ENCODE data around the gene ACOX2.

Gene ACOX2

GRCh38 chr3:58564456-58565160, 27.6 kb upstream of the ACOX2 start:
- Histone ChIP-seq H3K56ac (ENCODE audit: low read length) (no peak overlapping the region), H3K79me1 (ENCODE audit: low read length) (no peaks in the 10 kb centered on the region), H2BK120ac (ENCODE audit: low read depth, low read length) (no peak overlapping the region), H3K18ac (ENCODE audit: low read length) (no peak overlapping the region), H3K9ac (ENCODE audit: low read length) (no peak overlapping the region), H3K4ac (ENCODE audit: low read depth, low read length) (no peak overlapping the region), H2AK5ac (ENCODE audit: low read length) (no peak overlapping the region), H2BK5ac (ENCODE audit: low read length) (no peak overlapping the region), H3K27me3 (ENCODE audit: insufficient read depth, low read length, poor library complexity) (no peaks in the 10 kb centered on the region), H3K4me1 (ENCODE audit: control insufficient read depth, low read depth, low read length) (peaks cover 6% of the 10 kb centered on the region), H3K23ac (ENCODE audit: low read length) (no peak overlapping the region), H3K27ac (ENCODE audit: low read depth, low read length) (no peak overlapping the region), H4K8ac (ENCODE audit: low read depth, low read length) (no peak overlapping the region), H2BK15ac (replicated peaks; ENCODE audit: low read depth) (no peak overlapping the region), H3K79me2 (ENCODE audit: control insufficient read depth, insufficient read depth, low read length) (no peaks in the 10 kb centered on the region), H3K36me3 (ENCODE audit: control insufficient read depth, insufficient read depth, low read length) (no peaks in the 10 kb centered on the region), H3K4me2 (ENCODE audit: low read length) (no peak overlapping the region), H3K4me3 (ENCODE audit: low read length) (no peak overlapping the region), H4K5ac (ENCODE audit: low read length) (no peak overlapping the region)
- no CpG with 5 or more reads among the region's 13 CpGs for WGBS (ENCODE audit: extremely low coverage, insufficient coverage, low lambda C conversion rate)
- DNase-seq, result peak; percentile 55

- Histone ChIP-seq H3K79me2 (ENCODE audit: control insufficient read depth, insufficient read depth, low read length) (no peaks in the 10 kb centered on the region), H3K36me3 (ENCODE audit: control insufficient read depth, insufficient read depth, low read length) (no peaks in the 10 kb centered on the region)
Measured at GRCh38 chr3:58564054-58564453, 27.1 kb upstream of the ACOX2 start.

GRCh38 chr3:58563386-58564035, 26.5 kb upstream of the ACOX2 start:
- no peaks in the 10 kb centered on the region for H3K79me1 ChIP-seq (ENCODE audit: low read length)
- H3K23ac ChIP-seq (ENCODE audit: low read length), result no peak overlapping the region
- no peaks in the 10 kb centered on the region for H3K36me3 ChIP-seq (ENCODE audit: control insufficient read depth, insufficient read depth, low read length)
- H3K9ac ChIP-seq (ENCODE audit: low read length), result no peak overlapping the region
- H3K4ac ChIP-seq (ENCODE audit: low read depth, low read length), result no peak overlapping the region
- no peak overlapping the region for H3K4me2 ChIP-seq (ENCODE audit: low read length)
- no peak overlapping the region for H2BK15ac ChIP-seq (replicated peaks; ENCODE audit: low read depth)
- DNase-seq, result no peak
- no peaks in the 10 kb centered on the region for H3K27me3 ChIP-seq (ENCODE audit: insufficient read depth, low read length, poor library complexity)
- no CpG with 5 or more reads among the region's 6 CpGs for WGBS (ENCODE audit: extremely low coverage, insufficient coverage, low lambda C conversion rate)
- no peak overlapping the region for H3K18ac ChIP-seq (ENCODE audit: low read length)
- H4K8ac ChIP-seq (ENCODE audit: low read depth, low read length), result no peak overlapping the region
- H2AK5ac ChIP-seq (ENCODE audit: low read length), result no peak overlapping the region
- H3K79me2 ChIP-seq (ENCODE audit: control insufficient read depth, insufficient read depth, low read length), result no peaks in the 10 kb centered on the region
- H4K5ac ChIP-seq (ENCODE audit: low read length), result no peak overlapping the region
- no peak overlapping the region for H2BK5ac ChIP-seq (ENCODE audit: low read length)
- H3K4me3 ChIP-seq (ENCODE audit: low read length), result no peak overlapping the region
- peaks cover 6% of the 10 kb centered on the region for H3K4me1 ChIP-seq (ENCODE audit: control insufficient read depth, low read depth, low read length)
- H3K27ac ChIP-seq (ENCODE audit: low read depth, low read length), result no peak overlapping the region
- H3K56ac ChIP-seq (ENCODE audit: low read length), result no peak overlapping the region
- no peak overlapping the region for H2BK120ac ChIP-seq (ENCODE audit: low read depth, low read length)

More at GRCh38 chr3:58564054-58564453, 27.1 kb upstream of the ACOX2 start:
- H3K4me1 ChIP-seq (ENCODE audit: control insufficient read depth, low read depth, low read length), result peaks cover 6% of the 10 kb centered on the region
- no peak overlapping the region for H2AK5ac ChIP-seq (ENCODE audit: low read length)
- H3K56ac ChIP-seq (ENCODE audit: low read length), result no peak overlapping the region
- H4K5ac ChIP-seq (ENCODE audit: low read length), result no peak overlapping the region
- H3K18ac ChIP-seq (ENCODE audit: low read length), result no peak overlapping the region
- no peak overlapping the region for H2BK5ac ChIP-seq (ENCODE audit: low read length)
- no peak overlapping the region for H3K4me2 ChIP-seq (ENCODE audit: low read length)
- no peak overlapping the region for H2BK120ac ChIP-seq (ENCODE audit: low read depth, low read length)
- no peaks in the 10 kb centered on the region for H3K79me1 ChIP-seq (ENCODE audit: low read length)
- H2BK15ac ChIP-seq (replicated peaks; ENCODE audit: low read depth), result no peak overlapping the region
- no peak for DNase-seq
- H3K27ac ChIP-seq (ENCODE audit: low read depth, low read length), result no peak overlapping the region
- no peaks in the 10 kb centered on the region for H3K27me3 ChIP-seq (ENCODE audit: insufficient read depth, low read length, poor library complexity)
- no peak overlapping the region for H3K4me3 ChIP-seq (ENCODE audit: low read length)
- H3K4ac ChIP-seq (ENCODE audit: low read depth, low read length), result no peak overlapping the region
- WGBS (ENCODE audit: extremely low coverage, insufficient coverage, low lambda C conversion rate), result no CpG with 5 or more reads among the region's 1 CpG
- H3K9ac ChIP-seq (ENCODE audit: low read length), result no peak overlapping the region
- no peak overlapping the region for H4K8ac ChIP-seq (ENCODE audit: low read depth, low read length)
- H3K23ac ChIP-seq (ENCODE audit: low read length), result no peak overlapping the region

GRCh38 chr3:58562498-58562897, 25.5 kb upstream of the ACOX2 start:
- no peaks in the 10 kb centered on the region for H3K79me2 ChIP-seq (ENCODE audit: control insufficient read depth, insufficient read depth, low read length)
- no peak overlapping the region for H3K56ac ChIP-seq (ENCODE audit: low read length)
- no peak overlapping the region for H3K4me3 ChIP-seq (ENCODE audit: low read length)
- no peak overlapping the region for H3K23ac ChIP-seq (ENCODE audit: low read length)
- no peak overlapping the region for H3K27ac ChIP-seq (ENCODE audit: low read depth, low read length)
- no peaks in the 10 kb centered on the region for H3K79me1 ChIP-seq (ENCODE audit: low read length)
- no peak overlapping the region for H2BK15ac ChIP-seq (replicated peaks; ENCODE audit: low read depth)
- peaks cover 6% of the 10 kb centered on the region for H3K4me1 ChIP-seq (ENCODE audit: control insufficient read depth, low read depth, low read length)
- H4K8ac ChIP-seq (ENCODE audit: low read depth, low read length), result no peak overlapping the region
- no peak overlapping the region for H2AK5ac ChIP-seq (ENCODE audit: low read length)
- H3K36me3 ChIP-seq (ENCODE audit: control insufficient read depth, insufficient read depth, low read length), result no peaks in the 10 kb centered on the region
- no peak overlapping the region for H3K9ac ChIP-seq (ENCODE audit: low read length)
- H2BK5ac ChIP-seq (ENCODE audit: low read length), result no peak overlapping the region
- H3K4me2 ChIP-seq (ENCODE audit: low read length), result no peak overlapping the region
- H2BK120ac ChIP-seq (ENCODE audit: low read depth, low read length), result no peak overlapping the region
- peak overlapping the region; percentile 33 for H3K18ac ChIP-seq (ENCODE audit: low read length)
- no peak for DNase-seq
- no peaks in the 10 kb centered on the region for H3K27me3 ChIP-seq (ENCODE audit: insufficient read depth, low read length, poor library complexity)
- H4K5ac ChIP-seq (ENCODE audit: low read length), result no peak overlapping the region
- no CpG with 5 or more reads among the region's 4 CpGs for WGBS (ENCODE audit: extremely low coverage, insufficient coverage, low lambda C conversion rate)
- no peak overlapping the region for H3K4ac ChIP-seq (ENCODE audit: low read depth, low read length)

GRCh38 chr3:58560771-58561311, 23.9 kb upstream of the ACOX2 start:
- H3K4me1 ChIP-seq (ENCODE audit: control insufficient read depth, low read depth, low read length), result peaks cover 3% of the 10 kb centered on the region
- no peak overlapping the region for H3K9ac ChIP-seq (ENCODE audit: low read length)
- no peak overlapping the region for H2BK15ac ChIP-seq (replicated peaks; ENCODE audit: low read depth)
- no peak overlapping the region for H3K18ac ChIP-seq (ENCODE audit: low read length)
- H3K27me3 ChIP-seq (ENCODE audit: insufficient read depth, low read length, poor library complexity), result no peaks in the 10 kb centered on the region
- no peak overlapping the region for H2AK5ac ChIP-seq (ENCODE audit: low read length)
- no peak overlapping the region for H3K4ac ChIP-seq (ENCODE audit: low read depth, low read length)
- H3K4me2 ChIP-seq (ENCODE audit: low read length), result no peak overlapping the region
- DNase-seq, result peak; percentile 99
- H3K79me2 ChIP-seq (ENCODE audit: control insufficient read depth, insufficient read depth, low read length), result no peaks in the 10 kb centered on the region
- H3K79me1 ChIP-seq (ENCODE audit: low read length), result no peaks in the 10 kb centered on the region
- H4K8ac ChIP-seq (ENCODE audit: low read depth, low read length), result no peak overlapping the region
- peak overlapping the region; percentile 69 for H3K56ac ChIP-seq (ENCODE audit: low read length)
- no peak overlapping the region for H4K5ac ChIP-seq (ENCODE audit: low read length)
- H3K23ac ChIP-seq (ENCODE audit: low read length), result no peak overlapping the region
- peak overlapping the region; percentile 9 for H3K27ac ChIP-seq (ENCODE audit: low read depth, low read length)
- no peak overlapping the region for H2BK120ac ChIP-seq (ENCODE audit: low read depth, low read length)
- WGBS (ENCODE audit: extremely low coverage, insufficient coverage, low lambda C conversion rate), result no CpG with 5 or more reads among the region's 12 CpGs
- H3K36me3 ChIP-seq (ENCODE audit: control insufficient read depth, insufficient read depth, low read length), result no peaks in the 10 kb centered on the region
- no peak overlapping the region for H2BK5ac ChIP-seq (ENCODE audit: low read length)
- no peak overlapping the region for H3K4me3 ChIP-seq (ENCODE audit: low read length)
